CD4-positive, alpha-beta T cell treated with Interleukin-1 beta for 1 hour (primary cell): ENCODE results near the gene ETNK1.
"Not testable (repeated sequence)": the region's sequence is repeated elsewhere in the genome, so short reads cannot be mapped to it uniquely, and the experiment has no call there.

Source experiments
- DNase-seq, 2 donors: peaks; one replicate each; pipeline ENCODE4 v3.0.0-alpha.2; 2020 to 2022

ETNK1 gene

DNA sequence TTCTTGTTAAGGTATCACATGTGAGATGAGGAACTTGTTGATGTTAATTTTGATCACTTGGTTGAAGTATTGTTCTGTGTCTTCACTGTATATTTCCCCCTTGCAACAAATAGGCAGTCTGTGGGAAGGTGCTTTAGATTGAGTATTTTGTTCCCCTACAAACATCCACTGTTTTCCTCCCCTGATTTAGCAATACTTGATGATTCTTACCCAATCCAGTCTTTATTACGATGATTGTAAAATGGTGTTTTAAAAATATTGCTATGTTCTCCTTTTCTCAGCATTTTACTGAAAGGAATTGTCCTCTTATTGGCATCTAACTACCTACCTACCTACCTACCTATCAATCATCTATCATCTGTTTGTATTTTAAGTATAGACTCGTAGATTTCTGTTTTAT lies 66.3 kb downstream of the ETNK1 start:
- DNase-seq = no peak

- not testable (repeated sequence) for DNase-seq
These were observed 67.5 kb downstream of the ETNK1 start for GRCh38 chr12:22692467-22692866.

DNA sequence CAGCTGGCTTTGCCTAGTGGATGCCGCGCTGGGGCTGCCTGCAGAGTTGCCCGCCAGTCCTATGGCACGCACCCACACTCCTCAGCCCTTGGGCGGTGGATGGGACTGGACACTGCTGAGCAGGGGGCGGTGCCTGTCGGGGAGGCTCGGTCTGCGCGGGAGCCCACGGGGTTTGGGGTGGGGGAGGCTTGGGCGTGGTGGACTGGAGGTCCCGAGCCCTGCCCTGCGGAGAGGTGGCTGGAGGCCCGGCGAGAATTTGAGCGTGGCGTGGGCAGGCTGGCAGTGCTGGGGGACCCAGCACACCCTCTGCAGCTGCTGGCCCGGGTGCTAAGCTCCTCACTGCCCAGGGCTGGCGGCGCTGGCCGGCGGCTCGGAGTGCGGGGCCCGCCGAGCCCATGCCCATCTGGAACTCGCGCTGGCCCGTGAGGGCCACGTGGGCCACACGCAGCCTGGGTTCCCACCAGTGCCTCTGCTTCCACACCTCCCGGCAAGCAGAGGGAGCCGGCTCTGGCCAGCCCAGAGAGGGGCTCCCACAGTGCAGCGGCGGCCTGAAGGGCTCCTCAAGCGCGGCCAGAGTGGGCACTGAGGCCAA lies 68.1 kb downstream of the ETNK1 start:
- no peak for DNase-seq

- no peak for DNase-seq
These were observed 73.6 kb downstream of the ETNK1 start for GRCh38 chr12:22698576-22698975.

- DNase-seq = not testable (repeated sequence)
These were observed 74.7 kb downstream of the ETNK1 start for GRCh38 chr12:22699705-22700104.

GRCh38 chr12:22700106-22700505 lies 75.1 kb downstream of the ETNK1 start:
- DNase-seq = no peak

DNA sequence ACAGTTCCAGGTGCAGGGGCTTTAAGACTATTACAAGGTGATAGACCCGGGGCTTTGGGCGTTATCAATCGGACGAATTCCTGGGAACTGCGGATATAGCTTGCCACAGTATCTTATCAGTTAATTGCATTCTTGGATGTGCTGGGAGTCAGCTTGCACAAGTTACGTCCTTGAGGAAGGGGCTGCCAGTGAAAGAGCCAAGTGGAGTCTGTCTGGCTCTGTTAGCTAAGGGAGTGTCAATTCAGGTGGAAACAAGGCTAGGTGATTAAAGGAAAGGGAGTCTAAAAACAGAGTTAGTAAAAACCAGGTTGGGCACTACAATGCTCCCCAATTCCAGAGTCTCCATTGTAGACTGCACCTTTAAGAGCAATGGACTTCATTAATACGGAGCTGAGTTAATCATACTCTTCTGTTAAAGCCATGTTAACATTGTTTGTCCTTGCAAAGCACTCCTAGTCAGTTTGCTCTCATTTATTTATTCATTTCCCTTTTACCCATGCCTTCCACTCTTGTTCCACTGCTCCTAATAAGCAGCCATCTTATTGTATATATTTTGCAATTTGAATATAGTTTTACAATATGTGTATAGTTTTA lies 76.3 kb downstream of the ETNK1 start:
- not testable (repeated sequence) for DNase-seq

DNA sequence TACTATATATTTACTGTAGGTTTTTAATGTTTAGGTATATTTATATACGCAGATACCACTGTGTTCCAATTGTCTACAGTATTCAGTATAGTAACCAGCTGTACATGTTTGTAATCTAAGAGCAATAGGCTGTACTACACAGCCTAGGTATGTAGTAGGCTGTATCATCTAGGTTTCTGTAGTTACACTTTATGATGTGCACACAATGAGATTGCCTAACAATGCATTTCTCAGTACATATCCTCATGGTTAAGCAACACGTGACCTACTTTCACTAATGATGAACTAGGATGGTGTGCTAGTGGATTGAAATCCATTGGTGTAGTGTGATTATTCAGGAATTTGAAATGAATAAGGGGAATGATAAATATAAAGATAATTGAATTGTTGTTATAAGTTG lies 77.7 kb downstream of the ETNK1 start:
- DNase-seq = no peak

DNA sequence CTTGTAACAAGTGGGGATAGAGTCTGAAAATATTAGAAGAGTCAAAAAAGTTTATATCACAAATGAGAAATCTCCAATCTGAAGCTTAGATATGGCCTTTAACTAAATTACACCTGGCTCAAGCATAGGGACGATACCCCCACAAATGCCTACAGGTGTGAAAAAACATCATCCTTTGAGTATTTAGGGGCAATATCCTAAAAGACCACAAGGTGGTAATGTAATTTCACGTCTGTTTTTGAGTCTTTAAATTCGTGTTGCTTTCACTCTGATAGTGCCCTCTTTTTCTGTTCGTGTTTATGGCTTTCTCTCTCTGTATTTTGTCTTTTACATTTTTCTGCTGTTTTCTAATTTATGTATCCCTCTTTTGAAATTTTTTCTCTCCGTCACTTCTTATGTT lies 84.3 kb downstream of the ETNK1 start:
- DNase-seq = no peak

DNA sequence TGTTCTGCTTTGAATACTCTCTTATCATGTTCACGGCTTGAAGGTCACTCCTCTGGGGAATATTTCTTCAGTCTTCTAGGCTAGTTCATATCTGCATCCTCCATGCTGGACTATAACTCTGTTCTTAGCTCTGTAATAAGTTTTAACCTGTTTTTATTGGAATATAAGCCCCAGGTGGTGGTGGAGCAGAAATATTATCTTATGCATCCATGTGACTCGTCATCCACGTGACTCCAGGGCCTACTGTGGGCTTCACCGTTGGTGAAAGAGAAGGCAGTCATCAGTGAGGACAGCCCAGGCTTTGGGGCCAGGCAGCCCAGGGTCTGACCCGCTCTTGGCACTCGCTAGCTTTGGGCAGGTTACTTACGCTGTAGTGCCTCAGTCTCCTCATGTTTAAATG lies 87.1 kb downstream of the ETNK1 start:
- DNase-seq = no peak

DNA sequence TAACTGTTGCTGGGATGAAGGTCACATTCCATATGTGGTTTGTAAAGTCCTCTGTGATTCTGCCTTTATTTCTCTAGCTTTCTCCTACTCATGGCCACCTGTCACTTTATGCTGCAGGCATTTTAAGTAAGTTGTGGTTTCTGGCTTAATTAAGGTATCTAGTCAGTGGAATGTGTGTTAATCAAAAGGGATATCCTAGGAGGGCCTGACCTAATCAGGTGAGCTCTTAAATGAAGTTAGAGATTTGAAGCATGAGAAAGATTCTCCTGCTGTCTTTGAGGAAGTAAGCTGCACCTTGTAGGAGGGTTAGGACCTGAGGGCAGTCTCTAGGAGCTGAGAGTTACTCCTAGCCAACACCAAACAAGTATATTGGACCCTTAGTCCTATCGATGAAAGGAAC lies 90.3 kb downstream of the ETNK1 start:
- DNase-seq = no peak

DNA sequence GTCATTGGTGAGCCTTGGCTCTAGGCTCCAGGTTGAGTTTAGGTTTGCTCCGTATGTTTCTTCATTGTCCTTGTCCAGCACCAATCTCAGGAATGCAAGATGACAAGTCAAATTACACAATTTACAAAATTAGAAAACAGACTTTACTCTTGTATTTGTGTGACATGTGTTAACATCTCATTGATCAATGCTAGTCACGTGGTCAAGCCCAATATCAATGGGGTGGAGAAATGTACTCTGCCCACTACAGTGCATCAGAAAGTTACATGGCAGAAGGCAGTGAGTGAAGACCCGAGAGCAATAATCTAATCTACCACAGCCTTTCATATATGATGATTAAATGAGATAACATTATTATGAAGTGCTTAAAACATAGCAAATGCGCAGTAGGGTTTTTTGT lies 94.8 kb downstream of the ETNK1 start:
- no peak for DNase-seq

DNA sequence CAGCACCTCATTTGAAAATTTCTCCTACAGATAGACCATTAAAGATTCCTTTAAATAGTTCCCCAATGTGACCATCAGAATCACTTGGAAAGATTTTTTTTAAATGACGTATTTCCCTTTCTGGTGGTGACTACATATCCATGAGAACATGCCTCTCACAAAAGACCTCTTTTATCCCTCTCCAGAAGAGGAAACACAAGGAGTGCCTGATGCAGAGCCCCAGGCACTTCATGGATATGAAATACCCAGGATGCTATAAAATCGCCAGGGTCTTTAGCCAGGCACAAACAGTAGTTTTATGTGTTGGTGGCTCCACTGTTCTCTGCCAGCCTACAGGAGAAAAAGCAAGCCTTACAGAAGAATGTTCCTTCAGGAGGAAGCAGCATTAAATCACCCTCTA lies 97.1 kb downstream of the ETNK1 start:
- no peak for DNase-seq

DNA sequence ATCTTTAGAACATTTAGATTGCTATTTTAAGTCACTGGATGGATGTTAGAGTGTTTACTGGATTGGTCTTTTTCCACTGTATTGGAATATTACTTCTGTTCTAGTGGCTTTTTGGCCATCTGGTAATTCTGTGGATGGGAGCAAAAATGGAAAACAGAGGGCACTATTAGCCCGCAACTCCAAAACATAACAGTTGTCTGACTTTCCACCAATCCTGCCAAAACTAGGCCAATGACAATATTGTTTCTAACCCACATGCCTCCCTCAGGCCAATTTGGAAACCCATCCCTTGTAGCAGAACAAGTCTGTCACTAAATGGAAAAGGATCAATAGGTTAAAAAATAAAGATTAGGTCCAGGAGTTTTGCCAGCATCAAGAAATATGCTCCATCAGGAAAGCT lies 97.8 kb downstream of the ETNK1 start:
- no peak for DNase-seq

DNA sequence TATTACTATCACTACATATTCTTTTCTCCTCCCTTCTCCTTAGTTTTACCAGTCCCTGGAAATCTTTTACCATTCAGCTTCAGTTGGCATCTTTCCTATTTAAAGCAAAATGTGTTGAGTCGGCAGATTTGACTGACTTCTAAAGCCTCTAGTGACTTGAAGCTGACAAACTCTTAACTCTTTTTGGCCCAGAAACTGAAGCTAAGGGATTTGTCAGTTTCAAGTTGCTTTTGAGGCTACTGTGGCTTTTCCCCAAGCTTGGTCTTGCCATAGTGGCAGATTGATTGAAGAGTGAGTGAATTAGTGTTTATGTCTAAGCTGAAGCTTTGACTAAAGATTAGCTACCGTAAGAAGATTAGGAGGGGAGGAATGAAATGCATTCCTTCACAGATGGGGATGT lies 104.0 kb downstream of the ETNK1 start:
- DNase-seq = no peak

- no peak for DNase-seq
These were observed 104.5 kb downstream of the ETNK1 start for GRCh38 chr12:22729431-22729956.

DNA sequence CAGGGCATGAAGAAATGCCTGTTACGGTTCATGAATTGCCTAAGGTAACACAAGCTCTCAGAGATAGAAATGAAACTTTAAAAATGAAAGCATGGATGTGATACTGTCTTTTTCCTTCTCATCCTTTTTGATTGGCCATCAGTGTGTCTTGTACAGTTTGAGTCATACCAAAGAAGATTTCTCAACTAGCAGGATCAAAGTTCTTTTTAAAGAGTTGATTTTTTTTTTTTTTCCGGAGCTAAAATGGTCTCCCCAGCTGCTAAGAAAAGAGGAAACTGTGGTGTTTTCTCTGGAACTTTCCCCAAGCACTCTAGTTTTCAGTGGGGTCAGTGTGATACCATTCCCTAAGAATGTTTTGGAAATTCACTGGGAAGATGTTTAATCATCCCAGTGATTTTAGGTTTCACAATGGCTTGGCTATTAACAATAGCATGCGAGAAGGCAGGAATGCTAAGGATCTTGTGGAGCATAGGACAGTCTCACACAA lies 105.0 kb downstream of the ETNK1 start:
- no peak for DNase-seq

DNA sequence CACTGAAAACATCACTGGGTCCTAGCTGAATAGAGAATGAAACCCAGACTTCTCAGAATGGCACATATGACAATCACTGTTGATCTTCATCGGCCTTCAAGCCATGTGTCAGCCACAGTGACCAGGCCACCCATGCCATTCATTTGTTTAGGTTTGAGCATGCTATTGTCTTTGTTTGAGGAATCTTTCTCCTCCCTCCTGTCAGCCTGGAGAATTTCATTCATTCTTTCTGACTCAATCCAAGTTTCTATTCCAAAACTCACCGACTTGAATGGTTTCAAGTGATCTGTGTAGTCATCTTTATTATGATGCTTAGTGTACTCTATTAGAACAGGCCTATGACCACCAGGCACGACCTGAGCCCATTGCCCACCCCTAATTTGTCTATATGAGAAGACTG lies 106.3 kb downstream of the ETNK1 start:
- no peak for DNase-seq

- DNase-seq = no peak
These were observed 108.8 kb downstream of the ETNK1 start for GRCh38 chr12:22733756-22734155.

DNA sequence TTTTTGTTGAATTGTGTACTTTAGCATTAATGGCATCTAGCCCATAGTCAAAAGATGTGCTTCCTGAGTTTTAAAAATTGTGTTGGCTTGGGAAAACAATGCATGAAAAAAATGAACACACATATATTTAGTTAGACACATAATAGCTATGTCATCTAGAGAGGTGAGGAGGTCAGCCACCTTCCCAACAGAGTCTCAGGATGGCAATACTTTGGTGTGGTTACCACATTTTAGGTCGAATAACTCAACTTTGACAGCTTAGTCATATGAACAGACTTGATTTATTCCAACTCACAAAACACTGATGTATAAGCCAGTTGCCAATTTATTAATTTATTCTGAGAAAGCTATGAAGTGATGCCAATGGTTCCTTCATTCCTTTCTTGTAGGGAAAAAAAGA lies 114.0 kb downstream of the ETNK1 start:
- no peak for DNase-seq
